T-helper 17 cell (primary cell): ENCODE measurements around the gene SLC13A1. TPM values are rescaled to one million over a fixed set of nuclear protein-coding genes. Genes with fewer than 3 reads are reported as not detected.

Experiments
- ATAC-seq: fragments of 150-1000 bp; cut with Tn5 transposase; 2 replicates; pipeline ENCODE4 v1.10.0; 2021; ENCODE audit warnings: mild to moderate bottlenecking, moderate library complexity
- DNase-seq, 3 donors: peaks; one replicate each; pipeline versions ENCODE4 v3.0.0 to v3.0.0-alpha.2; 2020 to 2021
- H3K9me3 ChIP-seq: one replicate; pipeline ENCODE4 v1.7.0; 2013; ENCODE audit warnings: low read length, mild to moderate bottlenecking; ENCODE audit not compliant: control insufficient read depth, poor library complexity, severe bottlenecking
- H3K27ac Mint-ChIP-seq: one replicate; pipeline ENCODE4 v1.8.0; 2022; ENCODE audit warnings: mild to moderate bottlenecking, moderate library complexity, mixed read lengths
- H3K27me3 Mint-ChIP-seq: one replicate; pipeline ENCODE4 v1.8.0; 2022; ENCODE audit warnings: mixed read lengths
- H3K36me3 Mint-ChIP-seq: one replicate; pipeline ENCODE4 v1.8.0; 2022; ENCODE audit warnings: low read depth, mixed read lengths
- H3K4me1 Mint-ChIP-seq: one replicate; pipeline ENCODE4 v1.8.0; 2022; ENCODE audit warnings: mild to moderate bottlenecking, mixed read lengths
- H3K4me3 Mint-ChIP-seq: one replicate; pipeline ENCODE4 v1.8.0; 2022; ENCODE audit warnings: mild to moderate bottlenecking, moderate library complexity, mixed read lengths
- total RNA-seq, 4 donors: library from RNA in 2 of 4; stranded (reverse) in 2 of 4; gene quantifications; one replicate each; pipeline ENCODE4 v1.2.3 and lab custom pipeline; 2022 to 2026

The SLC13A1 gene
- total RNA-seq, 2 donors from 2014 or later, result not detected

- no peaks in the 10 kb centered on the region for H3K9me3 ChIP-seq
- H3K36me3 Mint-ChIP-seq, result no peaks in the 10 kb centered on the region
- no peaks in the 10 kb centered on the region for H3K4me1 Mint-ChIP-seq
- no peak overlapping the region for H3K27ac Mint-ChIP-seq
- ATAC-seq (no peak), DNase-seq (no peak)
- no peak overlapping the region for H3K4me3 Mint-ChIP-seq
- H3K27me3 Mint-ChIP-seq, result no peaks in the 10 kb centered on the region
Observed at GRCh38 chr7:123211545-123211944, 11.8 kb upstream of the SLC13A1 start.

DNA sequence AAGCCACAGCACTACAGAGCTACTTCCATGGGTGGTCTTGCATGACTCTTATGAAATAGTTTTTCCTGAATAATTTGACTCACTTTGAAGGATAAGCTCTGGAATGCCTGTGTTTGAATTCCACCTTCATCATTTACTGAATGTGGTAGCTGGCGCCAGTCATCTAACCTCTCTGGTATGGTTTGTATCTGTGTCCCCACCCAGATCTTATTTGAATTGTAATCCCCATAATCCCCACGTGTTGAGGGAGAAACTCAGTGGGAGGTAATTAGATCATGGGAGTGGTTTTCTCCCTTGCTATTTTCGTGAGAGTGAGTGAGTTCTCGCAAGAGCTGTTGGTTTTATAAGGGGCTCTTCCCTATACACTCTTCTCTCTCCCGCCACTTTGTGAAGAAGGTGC, 11.2 kb upstream of the SLC13A1 start:
- H3K27ac Mint-ChIP-seq, result no peak overlapping the region
- H3K9me3 ChIP-seq, result no peaks in the 10 kb centered on the region
- no peak overlapping the region for H3K4me3 Mint-ChIP-seq
- ATAC-seq, result no peak
- no peaks in the 10 kb centered on the region for H3K36me3 Mint-ChIP-seq
- H3K4me1 Mint-ChIP-seq, result no peaks in the 10 kb centered on the region
- DNase-seq, result no peak
- H3K27me3 Mint-ChIP-seq, result no peaks in the 10 kb centered on the region

- Mint-ChIP-seq H3K4me1 (no peaks in the 10 kb centered on the region), H3K27me3 (no peaks in the 10 kb centered on the region), H3K4me3 (no peak overlapping the region), H3K36me3 (no peaks in the 10 kb centered on the region), H3K27ac (no peak overlapping the region)
- DNase-seq (no peak), ATAC-seq (no peak)
- no peaks in the 10 kb centered on the region for H3K9me3 ChIP-seq
Observed at GRCh38 chr7:123209786-123210185, 10.0 kb upstream of the SLC13A1 start.

GRCh38 chr7:123208793-123209192, 9.0 kb upstream of the SLC13A1 start:
- no peaks in the 10 kb centered on the region for H3K9me3 ChIP-seq
- Mint-ChIP-seq H3K4me1 (no peaks in the 10 kb centered on the region), H3K27ac (no peak overlapping the region), H3K27me3 (no peaks in the 10 kb centered on the region), H3K4me3 (no peak overlapping the region), H3K36me3 (no peaks in the 10 kb centered on the region)
- DNase-seq (no peak), ATAC-seq (no peak)

- DNase-seq, result no peak
- no peak overlapping the region for H3K4me3 Mint-ChIP-seq
- no peaks in the 10 kb centered on the region for H3K36me3 Mint-ChIP-seq
- H3K9me3 ChIP-seq, result no peaks in the 10 kb centered on the region
- no peak overlapping the region for H3K27ac Mint-ChIP-seq
- ATAC-seq, result no peak
- no peaks in the 10 kb centered on the region for H3K27me3 Mint-ChIP-seq
- no peaks in the 10 kb centered on the region for H3K4me1 Mint-ChIP-seq
Observed at GRCh38 chr7:123204206-123204835, 4.6 kb upstream of the SLC13A1 start.

DNA sequence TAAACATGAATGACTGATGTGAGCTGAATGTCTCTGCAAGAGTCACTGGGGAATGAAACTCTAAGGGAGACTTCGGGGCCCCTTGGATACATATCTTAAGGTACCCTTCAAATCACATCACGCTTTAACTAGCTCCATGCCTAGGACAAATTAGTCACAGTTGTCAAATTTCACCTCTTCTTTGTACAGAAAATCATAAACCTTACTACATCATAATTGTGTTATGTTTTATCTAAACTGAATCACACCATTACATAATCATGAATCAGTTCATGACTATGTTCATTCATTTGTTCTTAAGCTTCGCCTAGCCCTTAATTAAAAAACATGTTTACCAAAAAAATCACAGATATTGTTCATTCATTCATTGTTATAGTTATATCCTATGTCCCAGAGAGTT, 2.1 kb upstream of the SLC13A1 start:
- Mint-ChIP-seq H3K4me3 (no peak overlapping the region), H3K27ac (no peak overlapping the region), H3K4me1 (no peaks in the 10 kb centered on the region), H3K27me3 (no peaks in the 10 kb centered on the region), H3K36me3 (no peaks in the 10 kb centered on the region)
- no peaks in the 10 kb centered on the region for H3K9me3 ChIP-seq
- ATAC-seq, result no peak
- DNase-seq, result no peak

DNA sequence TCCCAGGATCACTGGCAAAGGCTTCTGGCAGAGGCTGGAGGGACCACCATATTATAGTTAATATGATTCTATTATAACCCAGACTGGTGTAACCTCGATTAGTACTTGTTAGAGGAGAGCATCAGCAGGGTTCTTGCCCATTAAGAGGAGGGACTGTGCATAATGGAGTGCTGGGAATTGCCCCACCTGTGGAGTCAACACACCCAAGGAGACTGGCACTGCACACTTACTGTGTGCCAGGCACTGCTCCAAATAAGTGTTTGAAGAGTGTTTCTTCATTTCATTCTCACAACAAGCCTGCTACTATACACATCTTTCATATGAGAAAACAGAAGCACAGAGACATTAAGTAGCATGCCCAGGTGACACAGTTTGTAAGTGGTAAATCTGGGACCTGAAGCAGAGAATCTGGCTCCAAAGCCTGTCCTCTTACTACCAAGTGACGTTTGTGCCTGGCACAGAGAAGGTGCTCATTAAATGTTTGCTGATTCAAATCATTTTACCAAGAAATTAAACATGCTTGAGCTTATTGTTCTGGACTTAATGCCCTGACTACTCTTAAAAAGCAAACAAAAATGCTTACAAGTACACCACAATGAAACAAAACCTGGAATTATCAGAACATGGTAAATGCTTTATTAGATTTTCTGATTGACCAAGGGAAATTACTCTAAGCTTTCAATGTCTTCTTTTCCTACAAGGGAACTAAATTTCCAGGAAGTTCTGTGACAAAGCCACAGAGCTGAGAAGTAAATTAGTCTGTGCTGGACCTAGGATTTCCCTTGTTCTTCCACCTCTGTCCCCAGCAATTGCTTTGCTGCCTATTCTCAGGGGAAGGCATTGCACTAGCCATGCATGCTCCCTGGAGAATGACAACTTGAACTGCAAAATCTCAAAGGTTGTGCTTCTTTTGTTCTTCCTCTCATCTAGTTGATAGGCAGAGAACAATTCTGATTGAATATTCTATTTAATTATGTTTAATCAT, 809 bp downstream of the SLC13A1 start:
- no peaks in the 10 kb centered on the region for H3K9me3 ChIP-seq
- DNase-seq (no peak), ATAC-seq (no peak)
- Mint-ChIP-seq H3K27me3 (no peaks in the 10 kb centered on the region), H3K36me3 (no peaks in the 10 kb centered on the region), H3K4me3 (no peak overlapping the region), H3K4me1 (no peaks in the 10 kb centered on the region), H3K27ac (no peak overlapping the region)

DNA sequence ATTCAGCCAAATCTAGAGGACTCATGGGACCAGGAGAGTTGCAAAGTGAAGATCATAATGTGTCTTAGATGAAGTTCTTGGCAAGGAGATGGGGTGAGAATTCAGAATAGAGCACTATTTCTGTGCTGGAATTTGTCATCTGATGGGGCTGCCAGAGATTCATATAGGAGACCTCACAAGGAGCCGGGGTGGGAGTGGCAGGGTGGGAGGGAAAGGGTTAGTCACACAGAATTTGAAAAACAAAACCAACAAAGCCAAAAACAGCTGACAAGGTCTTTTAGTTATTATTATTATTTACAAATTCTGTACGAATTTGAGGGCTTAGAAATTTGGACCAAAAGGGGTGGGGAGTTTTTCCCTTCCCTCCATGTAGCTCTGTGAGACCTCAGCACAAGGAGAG, 1.7 kb downstream of the SLC13A1 start:
- Mint-ChIP-seq H3K27me3 (no peaks in the 10 kb centered on the region), H3K36me3 (no peaks in the 10 kb centered on the region), H3K4me1 (no peaks in the 10 kb centered on the region), H3K4me3 (no peak overlapping the region), H3K27ac (no peak overlapping the region)
- ATAC-seq (no peak), DNase-seq (no peak)
- no peaks in the 10 kb centered on the region for H3K9me3 ChIP-seq

DNA sequence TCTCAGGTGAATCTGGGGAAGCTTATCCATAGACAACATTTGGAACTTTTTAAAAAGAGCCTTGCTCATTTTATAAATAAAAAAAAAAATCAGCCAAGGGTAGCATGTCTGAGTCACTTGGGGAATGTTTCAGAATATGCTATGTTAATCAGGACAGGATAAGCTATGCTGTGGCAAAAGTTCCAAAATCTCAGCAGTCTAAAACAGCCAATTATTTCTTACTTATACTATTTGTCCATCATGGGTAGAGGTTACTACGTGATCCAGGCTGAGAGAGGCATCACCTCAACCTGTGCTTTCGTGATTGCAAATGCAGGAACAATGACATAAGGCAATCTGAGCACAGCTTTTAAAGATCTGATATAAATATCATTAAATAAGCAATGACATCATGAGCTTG, 6.5 kb downstream of the SLC13A1 start:
- Mint-ChIP-seq H3K27me3 (no peaks in the 10 kb centered on the region), H3K27ac (no peak overlapping the region), H3K36me3 (no peaks in the 10 kb centered on the region), H3K4me1 (no peaks in the 10 kb centered on the region), H3K4me3 (no peak overlapping the region)
- DNase-seq (no peak), ATAC-seq (no peak)
- H3K9me3 ChIP-seq, result no peaks in the 10 kb centered on the region

DNA sequence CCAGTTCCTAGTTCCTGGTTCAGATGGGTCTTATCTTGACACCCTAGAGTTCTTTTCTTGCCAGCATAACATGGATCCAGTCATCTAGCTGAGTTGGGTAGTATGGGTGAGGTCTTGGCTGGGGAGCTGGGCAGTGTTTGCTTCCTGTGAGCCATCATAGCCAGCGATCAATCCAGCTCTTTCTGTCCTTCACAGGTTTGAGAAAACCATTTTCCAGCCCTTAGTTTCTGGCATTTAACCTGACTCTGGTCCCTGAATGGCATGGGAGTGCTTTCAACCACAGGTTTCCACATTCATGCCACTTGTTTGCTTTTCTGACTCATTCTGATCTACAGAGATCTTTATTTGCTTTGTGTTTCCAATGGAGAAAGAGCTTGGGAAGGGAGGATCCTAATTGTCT, 8.6 kb downstream of the SLC13A1 start:
- no peaks in the 10 kb centered on the region for H3K36me3 Mint-ChIP-seq
- H3K27ac Mint-ChIP-seq, result no peak overlapping the region
- no peak for ATAC-seq
- H3K4me3 Mint-ChIP-seq, result no peak overlapping the region
- H3K9me3 ChIP-seq, result no peaks in the 10 kb centered on the region
- H3K27me3 Mint-ChIP-seq, result no peaks in the 10 kb centered on the region
- H3K4me1 Mint-ChIP-seq, result no peaks in the 10 kb centered on the region
- DNase-seq, result no peak

DNA sequence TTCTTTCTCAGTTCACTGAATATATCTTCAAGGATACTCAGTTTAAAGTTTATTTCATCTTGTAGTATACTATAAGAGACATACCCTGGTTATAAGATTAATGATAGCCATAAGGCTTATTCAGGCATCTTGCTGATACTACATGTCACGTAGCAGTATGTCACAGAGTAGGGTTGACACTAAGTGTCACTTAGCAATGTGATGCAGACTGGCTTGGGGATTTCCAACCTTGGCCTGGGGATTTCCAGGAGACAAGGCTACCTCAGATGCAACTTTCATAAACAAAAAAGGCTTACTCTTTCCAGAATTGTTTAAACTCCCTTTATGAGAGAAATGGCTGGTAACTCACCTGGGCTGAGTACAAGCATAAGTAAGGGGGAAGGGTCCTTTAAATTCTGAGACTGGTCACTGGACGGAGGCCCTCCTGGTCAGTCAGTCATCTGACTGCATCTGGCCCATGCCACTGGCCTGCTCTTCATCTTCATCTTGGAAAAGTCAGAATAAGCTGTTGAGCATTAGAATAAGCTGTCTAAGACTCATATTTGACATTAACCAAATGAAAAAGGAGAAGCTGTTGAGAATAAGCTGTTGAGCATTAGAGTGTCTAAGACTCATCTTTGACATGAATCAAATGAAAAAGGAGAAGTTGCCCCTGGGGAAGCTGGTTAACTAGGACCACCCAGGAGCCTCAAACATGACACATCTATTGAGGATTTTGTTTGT, 9.5 kb downstream of the SLC13A1 start:
- Mint-ChIP-seq H3K36me3 (no peaks in the 10 kb centered on the region), H3K27me3 (no peaks in the 10 kb centered on the region), H3K27ac (no peak overlapping the region), H3K4me3 (no peak overlapping the region), H3K4me1 (no peaks in the 10 kb centered on the region)
- H3K9me3 ChIP-seq, result no peaks in the 10 kb centered on the region
- ATAC-seq, result no peak
- no peak for DNase-seq

DNA sequence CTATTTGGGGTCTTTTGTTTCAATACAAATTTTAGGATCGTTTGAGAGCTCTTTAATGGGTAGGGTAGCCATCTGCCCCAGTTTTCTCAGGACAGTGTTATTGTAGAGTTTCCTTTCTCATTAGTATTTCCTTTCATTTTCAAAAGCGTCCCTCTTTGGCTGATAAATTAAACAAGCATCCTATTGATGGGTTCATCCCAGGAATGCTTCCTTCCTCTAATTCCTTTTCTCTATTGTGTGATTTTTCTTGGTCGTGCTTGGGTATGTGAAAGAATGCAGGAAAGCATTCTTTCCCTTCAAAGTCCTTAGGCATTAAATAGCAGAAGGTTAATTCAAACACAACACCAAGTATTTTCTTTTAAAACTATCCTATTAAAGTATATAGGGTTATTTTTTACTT, 14.0 kb downstream of the SLC13A1 start:
- ATAC-seq, result no peak
- Mint-ChIP-seq H3K4me3 (no peak overlapping the region), H3K4me1 (no peaks in the 10 kb centered on the region), H3K27ac (no peak overlapping the region), H3K27me3 (no peaks in the 10 kb centered on the region), H3K36me3 (no peaks in the 10 kb centered on the region)
- no peaks in the 10 kb centered on the region for H3K9me3 ChIP-seq
- DNase-seq, result no peak

- Mint-ChIP-seq H3K27me3 (no peaks in the 10 kb centered on the region), H3K4me1 (no peaks in the 10 kb centered on the region), H3K4me3 (no peak overlapping the region), H3K36me3 (no peaks in the 10 kb centered on the region), H3K27ac (no peak overlapping the region)
- H3K9me3 ChIP-seq, result no peaks in the 10 kb centered on the region
- no peak for ATAC-seq
- DNase-seq, result no peak
Observed at GRCh38 chr7:123184271-123184670, 15.5 kb downstream of the SLC13A1 start.
